ENCODE data around the gene LRRC74A.

Gene LRRC74A

GRCh38 chr14:76844223-76844622 lies 18.0 kb downstream of the LRRC74A start:
- peak; percentile 11; the same call in 1 of the 2 replicates for TF ChIP-seq CTCF (IDR thresholded peaks at IDR 0.05; ENCODE audit: borderline replicate concordance, insufficient read depth, low read depth, low read length)
- H3K4me3 ChIP-seq (ENCODE audit: low read depth, low read length) = no peak overlapping the region

- no peak overlapping the region for H3K4me3 ChIP-seq (ENCODE audit: low read depth, low read length)
- TF ChIP-seq CTCF (IDR thresholded peaks at IDR 0.05; ENCODE audit: borderline replicate concordance, insufficient read depth, low read depth, low read length) = no peak
Measured at GRCh38 chr14:76846331-76847047, 20.3 kb downstream of the LRRC74A start.

GRCh38 chr14:76848879-76849278 lies 22.7 kb downstream of the LRRC74A start:
- no peak overlapping the region for H3K4me3 ChIP-seq (ENCODE audit: low read depth, low read length)
- no peak for TF ChIP-seq CTCF (IDR thresholded peaks at IDR 0.05; ENCODE audit: borderline replicate concordance, insufficient read depth, low read depth, low read length)

GRCh38 chr14:76855066-76855465 lies 28.9 kb downstream of the LRRC74A start:
- H3K4me3 ChIP-seq (ENCODE audit: low read depth, low read length) = no peak overlapping the region
- no peak for TF ChIP-seq CTCF (IDR thresholded peaks at IDR 0.05; ENCODE audit: borderline replicate concordance, insufficient read depth, low read depth, low read length)

- H3K4me3 ChIP-seq (ENCODE audit: low read depth, low read length) = no peak overlapping the region
- TF ChIP-seq CTCF (IDR thresholded peaks at IDR 0.05; ENCODE audit: borderline replicate concordance, insufficient read depth, low read depth, low read length) = no peak
Measured at GRCh38 chr14:76856769-76857168, 30.6 kb downstream of the LRRC74A start.

- H3K4me3 ChIP-seq (ENCODE audit: low read depth, low read length) = no peak overlapping the region
- no peak for TF ChIP-seq CTCF (IDR thresholded peaks at IDR 0.05; ENCODE audit: borderline replicate concordance, insufficient read depth, low read depth, low read length)
Measured at GRCh38 chr14:76861574-76862255, 35.5 kb downstream of the LRRC74A start.
